ENCODE measurements around the gene DCTN2.
A peak's percentile ranks its signal among the peaks of the same experiment; 100 is the strongest.
"Not testable (repeated sequence)": the region's sequence is repeated elsewhere in the genome, so short reads cannot be mapped to it uniquely, and the experiment has no call there.

DCTN2 gene

GRCh38 chr12:57576613-57577160 lies 29.7 kb upstream of the DCTN2 start:
- DNase-seq: no peak

GRCh38 chr12:57575771-57576612 lies 29.0 kb upstream of the DCTN2 start:
- no peak for DNase-seq

- DNase-seq: no peak
Measured at GRCh38 chr12:57574795-57575194, 27.8 kb upstream of the DCTN2 start.

DNA sequence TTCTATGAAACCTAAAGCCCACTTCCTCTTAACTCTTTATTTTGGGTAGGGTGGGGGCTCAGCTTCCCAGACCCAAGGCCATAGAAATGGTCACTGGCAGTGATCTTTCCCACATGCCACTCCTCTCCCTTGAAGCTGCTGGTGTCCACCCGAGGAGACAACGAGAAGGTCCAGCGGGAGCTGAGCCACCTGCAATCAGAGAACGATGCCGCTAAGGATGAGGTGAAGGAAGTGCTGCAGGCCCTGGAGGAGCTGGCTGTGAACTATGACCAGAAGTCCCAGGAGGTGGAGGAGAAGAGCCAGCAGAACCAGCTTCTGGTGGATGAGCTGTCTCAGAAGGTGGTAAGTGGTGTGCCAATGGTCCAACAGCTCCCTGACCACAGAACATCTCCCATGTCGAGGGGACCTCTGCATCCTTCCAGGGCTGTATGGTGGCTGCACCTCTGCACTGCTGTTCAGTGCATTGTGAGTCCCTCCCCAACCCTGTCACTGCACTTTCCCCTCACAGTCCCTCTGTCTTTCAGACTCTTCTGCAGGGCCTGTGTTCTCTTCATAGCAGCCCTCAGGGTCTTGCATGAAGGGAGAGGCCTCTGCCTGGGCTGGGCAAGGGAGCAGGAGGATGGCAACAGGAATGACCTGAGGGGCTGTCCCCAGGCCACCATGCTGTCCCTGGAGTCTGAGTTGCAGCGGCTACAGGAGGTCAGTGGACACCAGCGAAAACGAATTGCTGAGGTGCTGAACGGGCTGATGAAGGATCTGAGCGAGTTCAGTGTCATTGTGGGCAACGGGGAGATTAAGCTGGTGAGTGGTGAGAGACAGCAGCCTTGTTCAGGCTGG lies 25.2 kb upstream of the DCTN2 start:
- DNase-seq: no peak

GRCh38 chr12:57570438-57570837 lies 23.4 kb upstream of the DCTN2 start:
- not testable (repeated sequence) for DNase-seq

DNA sequence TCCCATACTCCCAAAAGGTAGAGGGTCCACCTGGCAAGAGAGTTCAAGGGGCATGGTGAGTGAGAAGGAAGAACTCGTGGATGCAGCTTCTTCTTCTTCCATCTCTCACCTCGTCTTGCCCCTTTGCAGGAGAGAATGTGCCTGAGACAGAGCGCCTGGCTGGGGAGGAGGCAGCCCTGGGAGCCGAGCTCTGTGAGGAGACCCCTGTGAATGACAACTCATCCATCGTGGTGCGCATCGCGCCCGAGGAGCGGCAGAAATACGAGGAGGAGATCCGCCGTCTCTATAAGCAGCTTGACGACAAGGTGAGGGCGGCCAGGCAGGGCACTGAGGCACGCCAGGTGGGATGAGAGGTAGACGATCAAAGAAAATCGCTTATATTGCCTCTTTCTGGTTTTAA lies 22.9 kb upstream of the DCTN2 start:
- no peak for DNase-seq

DNA sequence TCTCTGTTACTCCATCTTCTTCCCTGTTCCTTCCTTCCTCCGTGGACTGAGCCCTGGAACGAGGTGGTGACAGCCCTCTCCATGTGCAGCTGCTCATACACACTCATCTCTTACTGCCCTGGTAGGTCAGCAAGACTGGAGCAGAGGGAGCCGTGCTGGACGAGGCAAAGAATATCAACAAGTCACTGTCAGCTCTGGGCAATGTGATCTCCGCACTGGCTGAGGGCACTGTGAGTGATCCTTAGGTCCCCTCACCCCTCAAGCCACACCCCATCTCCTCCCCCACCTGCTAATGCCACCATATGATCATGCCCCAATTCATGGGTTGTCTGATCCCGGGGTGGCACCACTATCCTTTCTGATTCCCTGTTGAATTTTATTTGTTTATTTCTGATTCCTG lies 21.8 kb upstream of the DCTN2 start:
- DNase-seq: no peak

DNA sequence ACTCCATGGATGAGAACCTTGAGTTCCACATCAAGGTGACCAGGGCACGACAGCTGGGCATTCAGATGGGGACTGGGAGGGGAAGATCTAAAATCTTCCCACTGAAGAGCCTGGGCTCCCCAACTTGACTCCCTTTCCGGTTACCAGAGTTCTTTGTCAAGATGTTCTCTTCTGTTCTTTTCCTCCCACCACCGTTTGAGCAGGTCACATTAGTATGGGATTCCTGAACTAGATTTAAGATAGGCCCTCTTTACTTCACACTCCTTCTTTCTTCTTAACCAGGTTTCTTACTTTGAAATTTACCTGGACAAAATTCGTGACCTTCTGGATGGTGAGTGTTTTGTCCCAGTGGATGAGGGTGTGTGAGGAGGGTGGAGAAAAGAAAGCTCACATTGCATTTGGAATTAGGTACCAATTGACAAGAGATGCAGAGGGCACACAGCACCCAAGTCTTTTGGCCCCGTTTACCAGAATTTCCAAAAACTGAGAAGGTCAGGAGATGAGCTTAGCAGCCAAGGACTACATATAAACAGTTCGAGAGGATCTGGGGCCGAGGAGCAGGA lies 17.3 kb upstream of the DCTN2 start:
- no peak for DNase-seq

- DNase-seq: no peak
Measured at GRCh38 chr12:57563358-57563757, 16.4 kb upstream of the DCTN2 start.

GRCh38 chr12:57561117-57561516 lies 14.1 kb upstream of the DCTN2 start:
- not testable (repeated sequence) for DNase-seq

- DNase-seq: no peak
Measured at GRCh38 chr12:57560516-57560915, 13.5 kb upstream of the DCTN2 start.

- DNase-seq: no peak
Measured at GRCh38 chr12:57558864-57559263, 11.9 kb upstream of the DCTN2 start.

DNA sequence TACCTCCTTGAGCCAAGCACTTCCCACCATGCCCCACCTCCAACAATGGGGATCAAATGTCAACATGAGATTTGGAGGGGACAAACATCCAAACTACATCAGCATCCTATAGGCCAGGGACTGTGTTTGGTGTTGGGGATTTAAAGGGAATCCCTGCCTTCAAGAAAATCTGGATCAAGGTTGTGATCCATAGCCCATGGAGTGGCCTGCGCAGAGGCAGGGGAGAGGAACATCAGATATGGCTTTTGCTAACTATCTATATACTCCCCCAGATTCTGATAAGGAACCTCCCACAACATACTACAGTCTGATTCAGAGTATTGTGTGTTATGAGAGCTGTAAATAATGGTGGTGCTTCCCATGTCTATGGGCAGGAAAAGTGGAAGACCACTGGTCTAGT lies 7.9 kb upstream of the DCTN2 start:
- DNase-seq: no peak

DNA sequence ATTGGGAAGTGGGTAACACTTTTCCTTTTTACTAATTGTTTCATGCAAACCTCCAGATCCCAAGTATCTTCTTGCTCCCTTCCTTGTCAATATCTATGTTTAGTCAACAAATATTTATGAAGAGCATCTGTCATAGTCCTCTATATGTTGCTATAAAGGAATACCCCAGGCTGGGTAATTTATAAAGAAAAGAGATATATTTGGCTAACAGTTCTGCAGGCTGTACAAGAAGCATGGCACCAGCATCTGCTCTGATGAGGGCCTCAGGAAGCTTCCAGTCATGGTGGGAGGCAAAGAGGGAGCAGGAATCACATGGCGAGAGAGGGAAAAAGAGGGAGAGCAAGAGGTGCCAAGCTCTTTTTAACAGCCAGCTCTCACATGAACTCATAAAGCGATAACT lies 7.5 kb upstream of the DCTN2 start:
- DNase-seq: no peak

- no peak for DNase-seq
Measured at GRCh38 chr12:57553343-57554202, 6.6 kb upstream of the DCTN2 start.

DNA sequence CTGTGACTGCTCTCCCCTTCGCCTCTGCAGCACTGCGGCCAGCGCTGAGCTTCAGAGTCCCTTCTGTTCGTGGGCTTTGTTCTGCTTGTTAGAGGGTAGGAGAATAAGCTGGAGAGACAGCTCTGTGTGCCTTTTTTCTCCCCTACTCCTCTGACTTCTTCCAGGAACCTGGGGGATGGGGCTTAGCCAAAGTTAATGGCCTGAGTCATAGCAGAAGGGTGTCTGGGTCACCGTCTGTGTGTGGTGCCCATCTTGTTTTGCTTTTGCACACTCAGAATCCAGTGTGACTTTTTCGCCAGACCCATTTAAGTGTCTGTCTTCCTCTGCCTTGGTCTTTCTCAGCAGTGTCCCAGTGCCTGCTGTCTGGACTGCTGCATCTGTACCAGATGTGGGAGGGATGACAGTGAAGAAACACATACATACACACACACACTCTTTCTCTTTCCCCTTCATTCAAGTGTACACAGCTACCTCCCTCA lies 5.9 kb upstream of the DCTN2 start:
- no peak for DNase-seq

DNA sequence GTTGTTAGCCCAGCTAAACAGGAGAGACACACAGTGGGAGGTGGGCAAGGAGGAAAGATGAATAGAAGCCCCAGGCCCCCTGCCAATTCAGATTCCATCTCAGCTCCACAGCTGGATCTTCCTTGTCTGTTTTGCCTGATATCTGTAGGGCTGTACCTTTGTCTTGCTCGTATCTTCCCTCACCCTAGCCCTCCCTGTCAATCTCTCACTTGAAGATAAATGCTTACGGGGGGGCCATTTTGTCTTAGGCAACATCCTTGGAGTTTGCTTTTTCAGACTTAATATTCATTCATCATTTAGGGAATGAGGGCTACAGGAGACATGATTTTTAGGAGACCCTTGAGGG lies 5.3 kb upstream of the DCTN2 start:
- DNase-seq: no peak

DNA sequence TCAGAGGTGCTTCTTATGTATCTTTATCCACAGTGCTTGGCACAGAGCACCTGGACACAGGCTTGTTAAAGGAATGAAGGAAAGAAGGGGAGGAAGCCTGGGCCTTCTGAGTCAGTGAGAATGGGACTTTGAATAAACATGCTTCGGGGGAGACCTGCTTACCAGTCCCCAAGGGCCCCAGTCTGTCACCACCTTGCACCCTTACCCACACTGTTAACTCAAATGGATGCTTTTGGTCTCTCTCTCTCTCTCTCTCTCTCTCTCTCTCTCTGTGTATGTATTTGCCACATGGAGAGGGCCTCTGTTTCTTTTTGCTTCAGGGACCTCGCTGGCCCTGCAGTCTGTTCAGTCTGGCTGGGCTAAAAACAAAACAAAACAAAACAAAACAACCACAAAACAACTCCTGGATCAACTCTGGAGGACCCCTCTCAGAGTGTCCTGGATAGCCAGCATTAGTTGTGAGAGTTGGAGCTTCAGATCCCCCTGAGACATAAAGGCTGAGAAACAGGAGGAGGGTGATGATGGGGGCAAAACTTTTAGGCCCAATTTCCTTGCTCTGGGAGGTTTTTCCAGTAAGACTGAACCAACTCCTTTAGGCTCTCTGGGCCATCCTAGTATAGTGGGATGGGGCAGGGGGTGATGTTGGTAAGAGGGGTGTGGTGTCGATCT lies 4.8 kb upstream of the DCTN2 start:
- no peak for DNase-seq

DNA sequence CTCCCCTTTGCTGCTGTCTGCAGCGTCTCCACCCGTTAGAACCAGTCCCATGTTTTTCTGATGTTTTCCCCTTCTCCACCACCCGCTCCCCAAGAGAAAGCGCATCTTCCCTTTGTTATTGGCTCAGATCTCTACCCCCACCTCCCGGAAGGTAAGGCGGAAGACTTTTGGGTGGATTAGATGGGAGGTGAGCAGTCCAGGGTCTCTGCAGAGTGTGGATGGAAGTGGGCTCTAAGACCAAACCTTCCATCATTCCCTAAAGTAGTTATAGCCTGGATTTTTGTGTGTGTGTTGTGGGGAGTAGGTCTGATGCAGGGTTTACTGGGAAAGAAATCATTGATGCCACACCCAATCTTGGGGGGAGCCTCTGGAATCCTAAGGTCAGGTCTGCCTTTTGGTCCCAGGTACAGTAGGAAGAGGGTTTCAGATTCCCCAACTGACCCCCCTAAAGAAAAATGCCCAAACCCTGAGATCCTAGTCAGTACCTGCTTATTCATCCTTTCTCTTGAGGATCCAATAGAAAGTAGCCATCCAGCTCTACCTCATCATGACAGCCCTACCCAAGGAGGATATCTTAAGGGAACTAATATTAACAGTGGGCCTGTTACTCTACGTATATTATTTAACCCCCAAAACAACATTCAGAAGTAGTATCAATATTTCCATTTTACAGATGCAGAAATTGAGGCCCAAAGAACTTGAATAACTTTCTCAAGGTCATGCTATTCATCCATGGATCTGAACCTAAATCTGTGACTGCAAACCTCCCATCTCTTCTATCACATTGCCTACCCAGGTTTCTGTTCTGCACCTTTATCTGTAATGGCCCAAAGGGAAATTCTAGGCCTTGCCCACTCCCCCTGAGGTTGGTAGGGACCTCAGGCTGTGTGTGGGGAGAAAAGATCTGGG lies 3.9 kb upstream of the DCTN2 start:
- DNase-seq: no peak

- peak; percentile 27 for DNase-seq
Measured at GRCh38 chr12:57549909-57550640, 3.1 kb upstream of the DCTN2 start, which contains the start of gene KIF5A. Gene KIF5A, plus strand, starts transcription at chr12:57550044. Its CDS starts 228 bp downstream, at chr12:57550272.

Data from activated T-cell treated with anti-CD3 and anti-CD28 coated beads for 4 hours (primary cell).